ENCODE data around the gene CCDC149.

The CCDC149 gene

GRCh38 chr4:24775750-24776149 is 137.1 kb downstream of the CCDC149 start:
- H3K79me2 ChIP-seq (ENCODE audit: insufficient read depth, low read length) = no peaks in the 10 kb centered on the region
- H3K36me3 ChIP-seq (ENCODE audit: insufficient read depth, low read length) = no peaks in the 10 kb centered on the region
- H3K4me1 ChIP-seq (ENCODE audit: insufficient read depth, low read length) = no peaks in the 10 kb centered on the region
- DNase-seq = no peak
- no peak overlapping the region for H3K4me3 ChIP-seq (ENCODE audit: low read depth in 1 of 2, low read length in 2 of 2)
- no peaks in the 10 kb centered on the region for H4K20me1 ChIP-seq (ENCODE audit: insufficient read depth, low read length)
- no peak overlapping the region for H3K9ac ChIP-seq (ENCODE audit: low read depth, low read length)
- H3K9me3 ChIP-seq (ENCODE audit: insufficient read depth, low read length, severe bottlenecking) = no peaks in the 10 kb centered on the region
- no peak overlapping the region for H3K27ac ChIP-seq (ENCODE audit: low read length)
- no peaks in the 10 kb centered on the region for H3K27me3 ChIP-seq (ENCODE audit: insufficient read depth, low read length, poor library complexity)
- no peak overlapping the region for H2AFZ ChIP-seq (ENCODE audit: low read depth, low read length)
- TF ChIP-seq CTCF (IDR thresholded peaks at IDR 0.05; ENCODE audit: borderline replicate concordance, extremely low read depth, low read length, poor library complexity, severe bottlenecking) (no peak), EZH2 (IDR thresholded peaks at IDR 0.05; ENCODE audit: borderline replicate concordance, low read depth, low read length, severe bottlenecking) (no peak)
- no peak overlapping the region for H3K4me2 ChIP-seq (ENCODE audit: insufficient read depth, low read length)
- no peak for ATAC-seq (ENCODE audit: insufficient read depth, low read depth)

- Histone ChIP-seq H3K9ac (ENCODE audit: low read depth, low read length) (no peak overlapping the region), H3K9me3 (ENCODE audit: insufficient read depth, low read length, severe bottlenecking) (no peaks in the 10 kb centered on the region), H3K36me3 (ENCODE audit: insufficient read depth, low read length) (no peaks in the 10 kb centered on the region), H3K27ac (ENCODE audit: low read length) (no peak overlapping the region), H3K79me2 (ENCODE audit: insufficient read depth, low read length) (no peaks in the 10 kb centered on the region), H3K27me3 (ENCODE audit: insufficient read depth, low read length, poor library complexity) (no peaks in the 10 kb centered on the region), H4K20me1 (ENCODE audit: insufficient read depth, low read length) (no peaks in the 10 kb centered on the region), H3K4me1 (ENCODE audit: insufficient read depth, low read length) (no peaks in the 10 kb centered on the region), H2AFZ (ENCODE audit: low read depth, low read length) (no peak overlapping the region), H3K4me3 (ENCODE audit: low read depth in 1 of 2, low read length in 2 of 2) (no peak overlapping the region), H3K4me2 (ENCODE audit: insufficient read depth, low read length) (no peak overlapping the region)
- ATAC-seq (ENCODE audit: insufficient read depth, low read depth) (no peak), DNase-seq (no peak)
- TF ChIP-seq CTCF (IDR thresholded peaks at IDR 0.05; ENCODE audit: borderline replicate concordance, extremely low read depth, low read length, poor library complexity, severe bottlenecking) (no peak), EZH2 (IDR thresholded peaks at IDR 0.05; ENCODE audit: borderline replicate concordance, low read depth, low read length, severe bottlenecking) (no peak)
These were observed 137.7 kb downstream of the CCDC149 start for GRCh38 chr4:24775032-24775605.

- no peak for ATAC-seq (ENCODE audit: insufficient read depth, low read depth)
- H3K9me3 ChIP-seq (ENCODE audit: insufficient read depth, low read length, severe bottlenecking) = no peaks in the 10 kb centered on the region
- no peak for DNase-seq
- no peak overlapping the region for H3K4me2 ChIP-seq (ENCODE audit: insufficient read depth, low read length)
- no peak overlapping the region for H3K4me3 ChIP-seq (ENCODE audit: low read depth in 1 of 2, low read length in 2 of 2)
- H3K4me1 ChIP-seq (ENCODE audit: insufficient read depth, low read length) = no peaks in the 10 kb centered on the region
- no peak overlapping the region for H3K9ac ChIP-seq (ENCODE audit: low read depth, low read length)
- H3K79me2 ChIP-seq (ENCODE audit: insufficient read depth, low read length) = no peaks in the 10 kb centered on the region
- no peak overlapping the region for H2AFZ ChIP-seq (ENCODE audit: low read depth, low read length)
- no peaks in the 10 kb centered on the region for H4K20me1 ChIP-seq (ENCODE audit: insufficient read depth, low read length)
- TF ChIP-seq CTCF (IDR thresholded peaks at IDR 0.05; ENCODE audit: borderline replicate concordance, extremely low read depth, low read length, poor library complexity, severe bottlenecking) = no peak
- no peak for TF ChIP-seq EZH2 (IDR thresholded peaks at IDR 0.05; ENCODE audit: borderline replicate concordance, low read depth, low read length, severe bottlenecking)
- H3K27ac ChIP-seq (ENCODE audit: low read length) = no peak overlapping the region
- H3K27me3 ChIP-seq (ENCODE audit: insufficient read depth, low read length, poor library complexity) = no peaks in the 10 kb centered on the region
- no peaks in the 10 kb centered on the region for H3K36me3 ChIP-seq (ENCODE audit: insufficient read depth, low read length)
These were observed 138.4 kb downstream of the CCDC149 start for GRCh38 chr4:24774452-24774851.

- Histone ChIP-seq H3K79me2 (ENCODE audit: insufficient read depth, low read length) (no peaks in the 10 kb centered on the region), H3K4me3 (ENCODE audit: low read depth in 1 of 2, low read length in 2 of 2) (no peak overlapping the region), H2AFZ (ENCODE audit: low read depth, low read length) (no peak overlapping the region), H3K4me1 (ENCODE audit: insufficient read depth, low read length) (no peaks in the 10 kb centered on the region), H3K9ac (ENCODE audit: low read depth, low read length) (no peak overlapping the region), H3K4me2 (ENCODE audit: insufficient read depth, low read length) (no peak overlapping the region), H3K27ac (ENCODE audit: low read length) (no peak overlapping the region), H3K9me3 (ENCODE audit: insufficient read depth, low read length, severe bottlenecking) (no peaks in the 10 kb centered on the region), H3K27me3 (ENCODE audit: insufficient read depth, low read length, poor library complexity) (no peaks in the 10 kb centered on the region), H3K36me3 (ENCODE audit: insufficient read depth, low read length) (no peaks in the 10 kb centered on the region), H4K20me1 (ENCODE audit: insufficient read depth, low read length) (no peaks in the 10 kb centered on the region)
- no peak for TF ChIP-seq CTCF (IDR thresholded peaks at IDR 0.05; ENCODE audit: borderline replicate concordance, extremely low read depth, low read length, poor library complexity, severe bottlenecking)
- no peak for TF ChIP-seq EZH2 (IDR thresholded peaks at IDR 0.05; ENCODE audit: borderline replicate concordance, low read depth, low read length, severe bottlenecking)
- DNase-seq (no peak), ATAC-seq (ENCODE audit: insufficient read depth, low read depth) (no peak)
These were observed 139.9 kb downstream of the CCDC149 start for GRCh38 chr4:24772952-24773351.

Measured in DND-41 (cell line).